ENCODE measurements around the gene TTLL4.

- TF ChIP-seq CTCF (IDR thresholded peaks at IDR 0.05) = no peak
- TF ChIP-seq POLR2A (IDR thresholded peaks at IDR 0.05) = no peak
These were observed 23.7 kb downstream of the TTLL4 start for GRCh38 chr2:218734190-218734975.
